ENCODE results near the gene FRMD8. TPM values are rescaled to one million over a fixed set of nuclear protein-coding genes. Genes with fewer than 3 reads are reported as not detected.

The FRMD8 gene
- total RNA-seq, 3 donors from 2014 or later, result 22.9 to 57.0 (median 49.0) TPM

- H3K27ac ChIP-seq, result peak overlapping the region; percentile 98 to 99
- peak in 1 of 2 donors; percentile 86 for DNase-seq (ENCODE audit: low spot score in 2 of 2)
- peak overlapping the region; percentile 42 to 68 (median 53) for H3K4me3 ChIP-seq
- intact Hi-C loops (cut with DNase I; ENCODE audit: low total_unique reads), result loop anchor here (5.0 to 10.0 kb wide), 2 partner anchors 36 to 133 kb away; no protein-coding TSS in a partner anchor
- TF ChIP-seq POLR2A (IDR thresholded peaks at IDR 0.05), result no peak
- no peak for TF ChIP-seq POLR2AphosphoS5 (IDR thresholded peaks at IDR 0.05)
- TF ChIP-seq CTCF (IDR thresholded peaks at IDR 0.05), result no peak
- H3K27me3 ChIP-seq, result no peaks in the 10 kb centered on the region
- no peaks in the 10 kb centered on the region for H3K36me3 ChIP-seq
- H3K4me1 ChIP-seq, result peaks cover 0 to 18% of the 10 kb centered on the region in 2 donors
- H3K9me3 ChIP-seq, result no peaks in the 10 kb centered on the region
These were observed 4.8 kb upstream of the FRMD8 start for GRCh38 chr11:65381716-65382032.

- peaks cover 0 to 20% of the 10 kb centered on the region in 2 donors for H3K4me1 ChIP-seq
These were observed 4.2 kb upstream of the FRMD8 start, which contains the start of gene SLC25A45 for GRCh38 chr11:65382033-65382803. SLC25A45 (minus strand) TSS chr11:65382646; CDS start chr11:65381951, 695 bp downstream.

GRCh38 chr11:65382804-65383368, 3.6 kb upstream of the FRMD8 start:
- peak; percentile 94 to 96 for DNase-seq (ENCODE audit: low spot score in 2 of 2)
- TF ChIP-seq POLR2A (IDR thresholded peaks at IDR 0.05) (no peak), POLR2AphosphoS5 (IDR thresholded peaks at IDR 0.05) (no peak), CTCF (IDR thresholded peaks at IDR 0.05) (no peak)
- Histone ChIP-seq H3K9me3 (no peaks in the 10 kb centered on the region), H3K27me3 (no peaks in the 10 kb centered on the region), H3K36me3 (no peaks in the 10 kb centered on the region), H3K4me1 (peaks cover 0 to 26% of the 10 kb centered on the region in 2 donors), H3K27ac (peak overlapping the region; percentile 98 to 99), H3K4me3 (peak overlapping the region; percentile 42 to 68 (median 53))
- intact Hi-C loops (cut with DNase I; ENCODE audit: low total_unique reads), result loop anchor here (5.0 to 10.0 kb wide), 2 partner anchors 34 to 132 kb away; no protein-coding TSS in a partner anchor

More at GRCh38 chr11:65382033-65382803, 4.2 kb upstream of the FRMD8 start, which contains the start of gene SLC25A45:
- TF ChIP-seq CTCF (IDR thresholded peaks at IDR 0.05), result peak; percentile 93 to 97 (median 95)
- peak; percentile 22 for TF ChIP-seq POLR2A (IDR thresholded peaks at IDR 0.05)
- peak; percentile 76 to 90 (median 81) for TF ChIP-seq POLR2AphosphoS5 (IDR thresholded peaks at IDR 0.05)
- peak within 1 kb of the TSS; percentile 42 to 68 (median 53) for H3K4me3 ChIP-seq
- H3K36me3 ChIP-seq, result no peaks in the 10 kb centered on the region
- H3K27me3 ChIP-seq, result no peaks in the 10 kb centered on the region
- peak; percentile 92 to 95 for DNase-seq (ENCODE audit: low spot score in 2 of 2)
- intact Hi-C loops (cut with DNase I; ENCODE audit: low total_unique reads), result loop anchor here (5.0 to 10.0 kb wide), 2 partner anchors 35 to 133 kb away; no protein-coding TSS in a partner anchor
- no peaks in the 10 kb centered on the region for H3K9me3 ChIP-seq
- H3K27ac ChIP-seq, result peak within 1 kb of the TSS; percentile 98 to 99

GRCh38 chr11:65383778-65384177, 2.7 kb upstream of the FRMD8 start:
- Histone ChIP-seq H3K4me1 (peaks cover 0 to 35% of the 10 kb centered on the region in 2 donors), H3K4me3 (no peak overlapping the region), H3K36me3 (no peaks in the 10 kb centered on the region), H3K27me3 (no peaks in the 10 kb centered on the region), H3K27ac (peak overlapping the region; percentile 98 to 99), H3K9me3 (no peaks in the 10 kb centered on the region)
- TF ChIP-seq CTCF (IDR thresholded peaks at IDR 0.05), result no peak
- TF ChIP-seq POLR2A (IDR thresholded peaks at IDR 0.05), result no peak
- TF ChIP-seq POLR2AphosphoS5 (IDR thresholded peaks at IDR 0.05), result no peak
- intact Hi-C loops (cut with DNase I; ENCODE audit: low total_unique reads), result loop anchor here (5.0 to 10.0 kb wide), 2 partner anchors 34 to 131 kb away; no protein-coding TSS in a partner anchor
- DNase-seq (ENCODE audit: low spot score in 2 of 2), result no peak
